Endothelial cell (in vitro differentiated cells): Measurements from ENCODE around the gene NACA2. TPM values are rescaled to one million over a fixed set of nuclear protein-coding genes. Genes with fewer than 3 reads are reported as not detected.

ENCODE experiments used
- DNase-seq: peaks from one replicate; pipeline ENCODE4 v3.0.0; 2021; ENCODE audit warnings: low spot score
- H3K27ac Mint-ChIP-seq: one replicate; pipeline ENCODE4 v1.8.0; 2021; ENCODE audit warnings: mixed read lengths, inconsistent platforms; ENCODE audit not compliant: unreplicated experiment
- H3K27me3 Mint-ChIP-seq: one replicate; pipeline ENCODE4 v1.8.0; 2021; ENCODE audit warnings: mild to moderate bottlenecking, moderate library complexity, mixed read lengths, inconsistent platforms; ENCODE audit not compliant: unreplicated experiment
- H3K36me3 Mint-ChIP-seq: one replicate; pipeline ENCODE4 v1.8.0; 2021; ENCODE audit warnings: mild to moderate bottlenecking, low read depth, mixed read lengths, inconsistent platforms; ENCODE audit not compliant: unreplicated experiment
- H3K4me1 Mint-ChIP-seq: one replicate; pipeline ENCODE4 v1.8.0; 2021; ENCODE audit warnings: mild to moderate bottlenecking, mixed read lengths, inconsistent platforms; ENCODE audit not compliant: unreplicated experiment
- H3K4me3 Mint-ChIP-seq: one replicate; pipeline ENCODE4 v1.8.0; 2021; ENCODE audit warnings: mild to moderate bottlenecking, mixed read lengths, inconsistent platforms; ENCODE audit not compliant: unreplicated experiment
- H3K9me3 Mint-ChIP-seq: one replicate; pipeline ENCODE4 v1.8.0; 2021; ENCODE audit warnings: mixed read lengths, inconsistent platforms; ENCODE audit not compliant: unreplicated experiment
- long read RNA-seq: library from polyadenylated mRNA; unstranded; transcript quantifications from one replicate; pipeline ENCODE4 v2.0.0, GENCODE V29; 2020; ENCODE audit not compliant: unreplicated experiment
- total RNA-seq: library from RNA; stranded (reverse); fragmentation: NEBNext Ultra II Directional; extraction: Animal tissue kit (Norgen Biotek cat#: 25700); gene quantifications from one replicate; pipeline ENCODE4 v1.2.1, GENCODE V29; 2021; ENCODE audit not compliant: unreplicated experiment
- TF ChIP-seq, protein P1 (sequence below): fragments of 200-600 bp; sonication (generic); IDR thresholded peaks from one replicate; pipeline ENCODE4 v1.5.0; 2021; ENCODE audit warnings: antibody characterized with exemption; ENCODE audit not compliant: unreplicated experiment

Gene NACA2
- total RNA-seq = not detected
- long read RNA-seq = 0 reads

DNA sequence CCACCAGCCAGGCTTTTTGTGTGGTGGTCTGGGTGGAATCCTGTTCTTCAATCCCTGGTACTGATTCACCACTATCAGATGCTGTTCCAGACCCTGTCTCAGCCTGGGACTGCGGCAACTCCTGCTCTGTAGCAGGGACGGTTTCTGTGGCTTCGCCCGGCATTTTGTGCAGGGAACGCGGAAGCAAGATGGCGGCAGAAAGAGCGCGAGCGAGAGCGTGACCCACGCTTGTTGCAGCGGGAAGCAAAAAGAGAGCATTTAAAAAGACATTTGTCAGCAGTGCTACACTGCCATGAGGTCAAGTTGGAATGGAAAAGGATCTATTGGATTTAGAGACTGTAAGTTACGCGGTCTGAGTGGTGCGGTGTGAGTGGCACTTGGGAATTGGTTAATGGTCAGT, at the start of gene NACA2:
Gene NACA2 (minus strand): TSS at position 202 of the 400 bp plus-strand sequence. CDS start 39 bp downstream, at position 163.
- Mint-ChIP-seq H3K4me3 (no peak within 1 kb of the TSS), H3K9me3 (no peaks in the 10 kb centered on the region)
- DNase-seq = no peak

DNA sequence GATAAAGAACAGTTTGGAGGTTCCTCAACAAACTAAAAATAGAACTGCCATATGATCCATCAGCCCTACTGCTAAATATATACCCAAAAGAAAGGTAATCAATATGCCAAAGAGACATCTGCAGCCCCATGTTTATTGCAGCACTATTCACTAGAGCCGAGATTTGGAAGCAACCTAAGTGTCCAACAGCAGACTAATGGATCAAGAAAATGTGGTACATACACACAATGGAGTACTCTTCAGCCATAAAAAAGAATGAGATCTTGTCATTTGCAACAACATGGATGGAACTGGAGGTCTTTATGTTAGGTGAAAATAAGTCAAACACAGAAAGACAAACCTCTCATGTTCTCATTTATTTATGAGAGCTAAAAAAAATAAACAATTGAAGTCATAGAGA, 48.8 kb upstream of the NACA2 start:
- DNase-seq = no peak
- H3K4me1 Mint-ChIP-seq = no peaks in the 10 kb centered on the region
- TF ChIP-seq, protein P1, sequence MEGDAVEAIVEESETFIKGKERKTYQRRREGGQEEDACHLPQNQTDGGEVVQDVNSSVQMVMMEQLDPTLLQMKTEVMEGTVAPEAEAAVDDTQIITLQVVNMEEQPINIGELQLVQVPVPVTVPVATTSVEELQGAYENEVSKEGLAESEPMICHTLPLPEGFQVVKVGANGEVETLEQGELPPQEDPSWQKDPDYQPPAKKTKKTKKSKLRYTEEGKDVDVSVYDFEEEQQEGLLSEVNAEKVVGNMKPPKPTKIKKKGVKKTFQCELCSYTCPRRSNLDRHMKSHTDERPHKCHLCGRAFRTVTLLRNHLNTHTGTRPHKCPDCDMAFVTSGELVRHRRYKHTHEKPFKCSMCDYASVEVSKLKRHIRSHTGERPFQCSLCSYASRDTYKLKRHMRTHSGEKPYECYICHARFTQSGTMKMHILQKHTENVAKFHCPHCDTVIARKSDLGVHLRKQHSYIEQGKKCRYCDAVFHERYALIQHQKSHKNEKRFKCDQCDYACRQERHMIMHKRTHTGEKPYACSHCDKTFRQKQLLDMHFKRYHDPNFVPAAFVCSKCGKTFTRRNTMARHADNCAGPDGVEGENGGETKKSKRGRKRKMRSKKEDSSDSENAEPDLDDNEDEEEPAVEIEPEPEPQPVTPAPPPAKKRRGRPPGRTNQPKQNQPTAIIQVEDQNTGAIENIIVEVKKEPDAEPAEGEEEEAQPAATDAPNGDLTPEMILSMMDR = no peak
- no peak overlapping the region for H3K27ac Mint-ChIP-seq
- no peak overlapping the region for H3K4me3 Mint-ChIP-seq
- H3K36me3 Mint-ChIP-seq = no peaks in the 10 kb centered on the region
- no peaks in the 10 kb centered on the region for H3K27me3 Mint-ChIP-seq
- no peaks in the 10 kb centered on the region for H3K9me3 Mint-ChIP-seq

More for the DNA sequence above, at the start of gene NACA2:
- no peaks in the 10 kb centered on the region for H3K4me1 Mint-ChIP-seq
- no peak within 1 kb of the TSS for H3K27ac Mint-ChIP-seq
- H3K36me3 Mint-ChIP-seq = no peaks in the 10 kb centered on the region
- TF ChIP-seq, protein P1 = no peak
- H3K27me3 Mint-ChIP-seq = no peaks in the 10 kb centered on the region

DNA sequence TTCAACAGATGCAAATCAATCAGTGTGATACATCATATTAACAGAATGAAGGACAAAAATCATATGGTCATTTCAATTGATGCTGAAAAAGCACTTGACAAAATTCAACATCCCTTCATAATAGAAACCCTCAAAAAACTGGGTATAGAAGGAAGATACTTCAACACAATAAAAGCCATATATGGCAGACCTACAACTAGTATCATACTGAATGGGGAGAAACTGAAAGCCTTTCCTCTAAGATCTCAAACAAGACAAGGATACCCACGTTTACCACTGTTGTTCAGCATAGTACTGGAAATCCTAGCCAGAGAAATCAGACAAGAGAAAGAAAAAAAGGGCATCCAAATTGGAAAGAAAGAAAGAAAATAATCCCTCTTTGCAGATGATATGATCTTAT, 47.1 kb upstream of the NACA2 start:
- no peak overlapping the region for H3K27ac Mint-ChIP-seq
- H3K4me1 Mint-ChIP-seq = no peaks in the 10 kb centered on the region
- no peak for DNase-seq
- H3K36me3 Mint-ChIP-seq = no peaks in the 10 kb centered on the region
- H3K9me3 Mint-ChIP-seq = no peaks in the 10 kb centered on the region
- H3K27me3 Mint-ChIP-seq = no peaks in the 10 kb centered on the region
- no peak overlapping the region for H3K4me3 Mint-ChIP-seq
- TF ChIP-seq, protein P1 = no peak

DNA sequence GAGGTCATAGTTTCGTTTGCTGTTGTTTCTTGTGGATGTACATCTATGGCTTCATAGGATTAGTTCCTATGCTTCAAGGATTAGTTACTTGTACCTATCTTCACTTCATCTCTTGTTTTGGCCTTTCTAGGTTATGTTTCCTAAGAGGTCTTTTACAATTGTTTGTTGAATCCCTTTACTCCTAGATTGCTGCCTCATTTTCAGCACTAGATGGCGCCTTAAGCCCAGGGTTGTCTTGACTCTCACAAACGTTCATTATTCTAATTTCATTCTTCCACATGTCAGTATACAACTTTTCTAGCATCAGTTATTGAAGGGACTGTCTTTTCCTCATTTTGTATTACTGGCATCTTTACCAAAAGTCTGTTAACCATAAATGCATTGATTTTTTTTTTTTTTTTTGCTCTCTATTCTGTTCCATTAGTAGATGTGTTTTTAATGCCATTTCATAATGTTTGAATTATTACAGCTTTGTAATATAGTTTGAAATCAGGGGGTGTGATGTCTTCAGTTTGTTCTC, 45.0 kb upstream of the NACA2 start:
- no peak overlapping the region for H3K27ac Mint-ChIP-seq
- H3K36me3 Mint-ChIP-seq = no peaks in the 10 kb centered on the region
- H3K4me1 Mint-ChIP-seq = no peaks in the 10 kb centered on the region
- no peaks in the 10 kb centered on the region for H3K9me3 Mint-ChIP-seq
- TF ChIP-seq, protein P1 = peak; percentile 64
- peak; percentile 54 for DNase-seq
- H3K27me3 Mint-ChIP-seq = no peaks in the 10 kb centered on the region
- H3K4me3 Mint-ChIP-seq = no peak overlapping the region

DNA sequence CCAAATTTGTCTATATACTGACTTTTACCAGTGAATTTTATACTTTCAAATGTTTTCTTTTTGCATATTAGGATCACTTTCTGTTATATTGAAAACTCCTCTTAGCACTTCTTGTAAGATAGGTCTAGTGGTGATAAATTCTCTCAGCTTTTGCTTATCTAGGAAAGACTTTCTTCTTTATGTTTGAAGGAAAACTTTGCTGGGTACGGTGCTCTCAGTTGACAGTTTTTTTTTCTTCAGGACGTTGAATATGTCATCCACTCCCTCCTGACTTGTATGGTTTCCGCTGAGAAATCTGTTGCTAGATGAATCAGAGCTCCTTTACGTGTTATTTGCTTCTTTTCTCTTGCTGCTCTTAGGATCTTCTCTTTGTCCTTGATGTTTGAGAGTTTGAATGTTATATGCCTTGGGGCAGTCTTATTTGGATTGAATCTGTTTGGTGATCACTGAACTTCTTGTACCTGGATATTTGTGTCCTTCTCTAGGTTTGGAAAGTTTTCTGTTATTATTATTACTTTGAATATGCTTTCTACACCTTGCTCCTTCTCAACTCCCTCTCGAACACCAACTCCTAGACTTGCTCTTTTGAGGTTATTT, 44.0 kb upstream of the NACA2 start:
- H3K36me3 Mint-ChIP-seq = no peaks in the 10 kb centered on the region
- H3K9me3 Mint-ChIP-seq = no peaks in the 10 kb centered on the region
- H3K27me3 Mint-ChIP-seq = no peaks in the 10 kb centered on the region
- H3K4me1 Mint-ChIP-seq = no peaks in the 10 kb centered on the region
- DNase-seq = no peak
- no peak overlapping the region for H3K4me3 Mint-ChIP-seq
- TF ChIP-seq, protein P1 = no peak
- no peak overlapping the region for H3K27ac Mint-ChIP-seq
